Esophagus (tissue), 2 donors: ENCODE results near the gene ATP4A. TPM values are rescaled to one million over a fixed set of nuclear protein-coding genes. Genes with fewer than 3 reads are reported as not detected.
A peak's percentile ranks its signal among the peaks of the same experiment; 100 is the strongest.

ENCODE experiments used
- H3K27ac ChIP-seq, 2 donors: one replicate each; pipeline ENCODE4 v1.5.1; 2013; ENCODE audit warnings: low read depth in 2 of 2, mild to moderate bottlenecking in 2 of 2, inconsistent platforms in 1 of 2, low read length in 1 of 2, moderate library complexity in 1 of 2
- H3K27me3 ChIP-seq, 2 donors: one replicate each; pipeline ENCODE4 v1.6.1; 2013; ENCODE audit warnings: low read length in 2 of 2, control low read depth in 1 of 2, mild to moderate bottlenecking in 1 of 2; ENCODE audit not compliant: insufficient read depth in 2 of 2, control insufficient read depth in 1 of 2
- H3K36me3 ChIP-seq, 2 donors: one replicate each; pipeline ENCODE4 v1.6.1; 2013; ENCODE audit warnings: low read length in 1 of 2; ENCODE audit not compliant: control insufficient read depth in 2 of 2, insufficient read depth in 2 of 2
- H3K4me1 ChIP-seq, 2 donors: one replicate each; pipeline ENCODE4 v1.6.1; 2013; ENCODE audit warnings: low read length in 1 of 2; ENCODE audit not compliant: control insufficient read depth in 2 of 2, insufficient read depth in 2 of 2
- H3K4me3 ChIP-seq, 2 donors: one replicate each; pipeline ENCODE4 v1.5.1; 2013; ENCODE audit warnings: low read length in 2 of 2, mild to moderate bottlenecking in 2 of 2, low read depth in 1 of 2, moderate library complexity in 1 of 2
- H3K9me3 ChIP-seq, 2 donors: one replicate each; pipeline ENCODE4 v1.6.1; 2013; ENCODE audit warnings: mild to moderate bottlenecking in 2 of 2, low read depth in 1 of 2, low read length in 1 of 2, moderate library complexity in 1 of 2; ENCODE audit not compliant: control insufficient read depth in 2 of 2, insufficient read depth in 1 of 2
- WGBS, 2 donors: extraction: QIAGEN DNeasy Blood & Tissue Kit; methylation state at CpG; one replicate each; pipeline ENCODE4 v1.1.7; 2013; 5-methylcytosine and 5-hydroxymethylcytosine counted together
- polyA plus RNA-seq, 2 donors: library from polyadenylated mRNA; stranded (reverse); fragments of 200-250 nt; gene quantifications; one replicate each; pipeline ENCODE4 v1.2.3, GENCODE V29; 2013
- donor health status: healthy with polysubstance abuse.
- donor health status: Bipolar disorder and iron deficiency.

Gene ATP4A
- polyA plus RNA-seq, 2 donors = 0.02 to 0.12 TPM

DNA sequence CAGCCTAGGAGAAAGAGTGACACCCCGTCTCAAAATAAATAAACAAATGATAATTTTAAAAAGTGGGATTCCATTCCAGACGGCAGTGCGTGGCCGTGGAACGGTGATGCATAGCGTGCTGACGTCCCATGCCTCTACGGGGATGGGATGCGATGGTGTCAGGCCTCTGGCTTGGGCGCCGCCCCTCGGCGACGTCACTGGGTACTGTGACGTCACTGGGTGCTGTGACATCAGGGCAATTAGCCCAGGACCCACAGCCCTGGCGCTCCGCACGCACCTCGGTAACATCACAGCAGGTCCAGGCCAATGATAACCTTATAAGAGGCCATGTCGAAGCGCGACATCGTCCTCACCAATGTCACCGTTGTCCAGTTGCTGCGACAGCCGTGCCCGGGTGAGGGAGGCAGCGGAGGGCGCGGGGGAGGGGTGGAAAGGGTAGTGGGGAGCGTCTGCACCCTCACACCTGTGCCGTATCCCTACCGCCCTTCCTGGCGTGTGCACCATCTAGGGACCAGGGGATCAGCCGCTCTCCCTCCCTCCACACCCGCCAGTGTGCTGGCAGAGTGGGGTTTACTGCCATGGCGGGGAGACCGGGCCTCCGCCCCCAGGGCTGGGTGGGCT, 30.1 kb downstream of the ATP4A start, which contains the start of gene GAPDHS:
TSS of gene GAPDHS (plus strand) at position 256 of the 621 bp plus-strand sequence. CDS start at position 328, 72 bp downstream.
- Histone ChIP-seq H3K27me3 (peaks cover 0 to 3% of the 10 kb centered on the region in 2 donors), H3K4me3 (no peak within 1 kb of the TSS), H3K9me3 (peaks cover 0 to 4% of the 10 kb centered on the region in 2 donors), H3K27ac (no peak within 1 kb of the TSS), H3K4me1 (peaks cover 3 to 20% of the 10 kb centered on the region in 2 donors), H3K36me3 (no peaks in the 10 kb centered on the region)
- WGBS, 2 donors = 31 to 33% methylated on average over 38 to 39 of the region's 39 CpGs

DNA sequence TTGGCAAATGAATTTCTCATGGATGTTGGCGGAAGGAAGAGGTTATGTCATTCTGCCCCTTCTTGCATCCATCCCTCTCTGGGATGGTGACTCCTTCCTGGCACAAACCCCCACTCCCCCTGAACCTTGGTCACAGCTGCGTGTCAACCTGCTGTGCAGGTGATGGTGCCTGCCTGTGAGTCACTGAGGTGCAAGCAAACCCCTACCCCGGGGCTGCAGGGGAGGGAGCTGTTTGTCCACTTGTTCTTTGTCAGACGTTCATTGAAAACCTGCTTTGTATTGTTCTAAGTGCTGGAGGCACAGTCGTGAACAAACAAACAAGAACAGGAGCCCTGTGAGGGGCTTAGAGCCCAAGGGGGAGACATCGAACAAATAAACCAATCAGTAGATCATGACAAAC, 32.2 kb downstream of the ATP4A start:
- no peak overlapping the region for H3K4me3 ChIP-seq
- WGBS, 2 donors = 36 to 47% methylated on average over 6 of the region's 6 CpGs
- H3K27me3 ChIP-seq = peaks cover 0 to 3% of the 10 kb centered on the region in 2 donors

DNA sequence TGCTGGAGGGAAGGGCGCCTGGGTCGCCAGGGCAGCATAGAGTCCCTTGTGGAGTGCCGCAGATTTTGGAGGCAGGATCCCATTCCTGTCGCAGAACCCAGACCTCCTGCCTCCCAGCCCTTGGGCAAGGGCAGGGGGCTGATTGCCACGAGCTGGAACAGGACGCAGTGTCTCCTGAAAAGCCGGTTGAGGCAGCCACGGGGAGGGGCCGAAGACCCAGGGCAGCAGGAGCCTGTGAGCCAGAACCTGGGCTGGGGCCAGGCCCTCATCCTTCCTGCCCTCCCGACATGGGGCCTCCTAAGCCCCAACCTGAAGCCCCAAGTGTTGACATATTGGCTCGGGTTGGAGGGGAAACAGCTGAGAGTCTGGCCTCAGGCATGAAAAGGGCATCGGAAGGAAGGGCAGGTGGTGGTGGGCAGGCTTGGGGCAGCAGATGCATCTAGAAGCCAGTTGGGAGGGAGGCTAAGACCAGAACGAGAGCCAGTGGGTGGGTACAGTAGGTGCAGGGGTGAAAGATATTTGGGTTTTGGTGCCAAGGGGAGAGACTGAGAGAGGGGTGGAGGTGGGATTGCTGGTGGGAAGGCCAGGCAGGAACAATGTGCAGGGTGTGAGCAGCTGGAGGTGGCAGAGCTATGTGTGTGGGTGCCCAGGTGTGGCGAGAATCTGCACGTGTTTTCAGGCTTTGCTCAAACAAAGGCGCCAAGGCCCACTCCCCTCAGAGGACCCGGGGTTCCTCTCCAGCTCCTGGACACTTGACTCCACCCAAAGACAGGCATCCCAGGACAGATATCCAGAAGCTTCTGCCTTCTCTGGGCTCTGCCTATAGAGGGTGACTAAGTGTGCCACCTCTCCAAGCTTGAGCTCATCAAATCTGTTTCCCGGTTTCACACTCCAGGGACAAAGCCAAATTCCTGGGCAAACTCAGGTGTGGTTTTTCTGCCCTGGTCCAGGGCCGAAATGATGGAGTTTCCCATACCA, 33.9 kb downstream of the ATP4A start:
- H3K27ac ChIP-seq = peak overlapping the region; percentile 71 to 91
- H3K4me3 ChIP-seq = no peak overlapping the region
- peaks cover 0 to 4% of the 10 kb centered on the region in 2 donors for H3K9me3 ChIP-seq
- H3K4me1 ChIP-seq = peaks cover 3 to 25% of the 10 kb centered on the region in 2 donors
- H3K27me3 ChIP-seq = peaks cover 0 to 3% of the 10 kb centered on the region in 2 donors
- 36 to 42% methylated on average over 19 of the region's 19 CpGs for WGBS, 2 donors
- peaks cover 0 to 4% of the 10 kb centered on the region in 2 donors for H3K36me3 ChIP-seq

More for the DNA sequence above, 32.2 kb downstream of the ATP4A start:
- Histone ChIP-seq H3K27ac (peak overlapping the region in 1 of 2 donors; percentile 63), H3K36me3 (no peaks in the 10 kb centered on the region), H3K9me3 (peaks cover 0 to 4% of the 10 kb centered on the region in 2 donors), H3K4me1 (peaks cover 3 to 25% of the 10 kb centered on the region in 2 donors)

DNA sequence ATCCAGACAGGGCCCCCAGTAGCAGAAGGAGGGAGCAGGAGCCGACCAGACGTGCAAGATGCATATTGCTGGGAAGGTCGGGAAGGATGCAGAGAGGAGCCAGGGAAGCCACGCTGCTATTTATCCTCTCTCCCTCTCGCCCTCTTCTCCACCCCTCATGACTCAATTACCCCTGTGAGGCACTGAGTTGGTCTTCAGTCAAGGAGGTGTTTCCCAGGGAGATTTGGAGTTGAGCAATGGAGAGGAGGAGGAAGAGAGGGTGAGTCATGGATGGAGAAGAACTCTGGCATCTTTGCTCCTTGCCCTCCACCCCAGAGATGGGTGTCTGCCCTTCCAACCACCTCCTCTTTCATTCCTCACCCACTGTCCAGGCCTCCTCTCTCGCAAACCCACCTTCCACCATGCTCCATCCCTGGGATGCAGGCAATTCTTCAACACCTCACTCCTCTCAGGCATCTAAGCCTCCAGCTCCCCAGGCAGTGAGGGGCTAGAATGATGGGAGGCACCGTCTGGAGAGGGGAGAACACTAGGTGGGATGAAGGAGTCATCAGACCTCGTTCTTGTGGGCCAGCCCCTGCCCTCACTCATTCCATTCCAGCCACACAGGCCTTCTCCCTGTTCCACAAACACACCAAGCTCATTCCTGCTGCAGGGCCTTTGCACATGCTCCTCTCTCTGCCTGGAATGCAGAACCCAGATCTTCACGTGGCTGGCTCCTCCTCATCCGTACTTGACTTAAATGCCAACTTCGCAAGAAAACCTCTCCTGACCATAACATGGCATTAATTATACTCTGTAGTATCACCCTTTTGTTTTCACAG, 35.0 kb downstream of the ATP4A start, which contains the start of gene SBSN:
TSS of gene SBSN (minus strand) at position 94 of the 821 bp plus-strand sequence. CDS start at position 64, 30 bp downstream.
- H3K9me3 ChIP-seq = peaks cover 0 to 3% of the 10 kb centered on the region in 2 donors
- H3K27me3 ChIP-seq = peaks cover 0 to 3% of the 10 kb centered on the region in 2 donors
- peaks cover 0 to 4% of the 10 kb centered on the region in 2 donors for H3K36me3 ChIP-seq
- peaks cover under 1 to 21% of the 10 kb centered on the region in 2 donors for H3K4me1 ChIP-seq
- peak within 1 kb of the TSS; percentile 10 to 91 for H3K27ac ChIP-seq
- peak within 1 kb of the TSS in 1 of 2 donors; percentile 31 for H3K4me3 ChIP-seq
- WGBS, 2 donors = 64 to 70% methylated on average over 11 of the region's 11 CpGs

DNA sequence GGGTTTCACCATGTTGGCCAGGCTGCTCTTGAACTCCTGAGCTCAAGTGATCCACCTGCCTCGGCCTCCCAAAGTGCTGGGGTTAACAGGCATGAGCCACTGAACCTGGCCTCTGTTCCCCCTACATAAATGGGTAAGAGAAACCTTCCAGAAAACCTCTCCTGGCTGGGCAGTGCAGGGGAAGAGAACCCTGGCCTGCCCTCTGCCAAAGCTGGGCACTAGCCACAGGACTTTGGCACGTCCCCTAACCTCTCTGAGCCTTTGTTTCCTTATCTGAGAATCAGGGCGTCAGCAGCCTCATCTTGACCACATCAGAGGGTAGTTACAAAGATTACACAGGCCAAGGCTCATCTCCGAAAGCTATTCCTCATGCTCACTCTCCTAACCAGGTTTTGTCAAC, 37.6 kb downstream of the ATP4A start:
- H3K27ac ChIP-seq = no peak overlapping the region
- no peaks in the 10 kb centered on the region for H3K27me3 ChIP-seq
- peak overlapping the region in 1 of 2 donors; percentile 31 for H3K4me3 ChIP-seq

DNA sequence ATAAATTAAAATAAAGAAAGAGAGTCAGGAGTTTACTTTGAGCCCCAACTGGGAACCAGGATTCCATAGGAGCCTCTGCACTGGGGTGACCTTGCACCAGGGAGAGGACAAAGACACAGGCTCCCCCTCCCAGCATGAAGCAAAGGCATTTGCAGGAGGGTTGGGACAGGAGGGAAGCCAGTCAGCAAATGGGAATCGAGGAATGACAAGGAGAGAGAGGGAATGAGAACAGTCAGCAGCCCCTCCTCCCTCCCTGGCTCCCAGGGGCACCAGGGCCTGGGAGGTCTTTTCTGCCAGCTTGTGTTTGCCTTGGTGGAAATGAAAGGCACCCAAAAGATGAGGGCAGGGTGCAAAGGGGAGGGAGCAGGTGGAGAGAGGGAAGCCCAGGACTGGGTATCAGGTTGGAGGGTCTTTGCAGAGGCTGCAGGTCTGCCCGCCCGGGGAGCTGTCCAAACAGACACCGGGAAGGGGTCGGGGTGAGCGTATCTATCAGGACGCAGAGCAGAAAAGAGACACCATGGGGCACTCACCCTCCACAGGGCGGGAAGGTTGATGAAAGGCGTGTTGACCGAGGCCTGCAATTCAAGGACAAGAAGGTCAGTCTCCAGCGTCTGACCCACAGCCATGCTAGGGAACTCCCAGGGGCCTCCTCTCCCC, 39.1 kb downstream of the ATP4A start:
- H3K9me3 ChIP-seq = no peaks in the 10 kb centered on the region
- no peaks in the 10 kb centered on the region for H3K27me3 ChIP-seq
- H3K4me1 ChIP-seq = peaks cover 0 to 15% of the 10 kb centered on the region in 2 donors
- H3K4me3 ChIP-seq = no peak overlapping the region
- 33 to 37% methylated on average over 11 of the region's 11 CpGs for WGBS, 2 donors
- peaks cover 0 to 4% of the 10 kb centered on the region in 2 donors for H3K36me3 ChIP-seq
- no peak overlapping the region for H3K27ac ChIP-seq

More for the DNA sequence above, 37.6 kb downstream of the ATP4A start:
- 72 to 76% methylated on average over 4 of the region's 4 CpGs for WGBS, 2 donors
- H3K4me1 ChIP-seq = peaks cover 0 to 17% of the 10 kb centered on the region in 2 donors
- no peaks in the 10 kb centered on the region for H3K9me3 ChIP-seq
- peaks cover 0 to 4% of the 10 kb centered on the region in 2 donors for H3K36me3 ChIP-seq

DNA sequence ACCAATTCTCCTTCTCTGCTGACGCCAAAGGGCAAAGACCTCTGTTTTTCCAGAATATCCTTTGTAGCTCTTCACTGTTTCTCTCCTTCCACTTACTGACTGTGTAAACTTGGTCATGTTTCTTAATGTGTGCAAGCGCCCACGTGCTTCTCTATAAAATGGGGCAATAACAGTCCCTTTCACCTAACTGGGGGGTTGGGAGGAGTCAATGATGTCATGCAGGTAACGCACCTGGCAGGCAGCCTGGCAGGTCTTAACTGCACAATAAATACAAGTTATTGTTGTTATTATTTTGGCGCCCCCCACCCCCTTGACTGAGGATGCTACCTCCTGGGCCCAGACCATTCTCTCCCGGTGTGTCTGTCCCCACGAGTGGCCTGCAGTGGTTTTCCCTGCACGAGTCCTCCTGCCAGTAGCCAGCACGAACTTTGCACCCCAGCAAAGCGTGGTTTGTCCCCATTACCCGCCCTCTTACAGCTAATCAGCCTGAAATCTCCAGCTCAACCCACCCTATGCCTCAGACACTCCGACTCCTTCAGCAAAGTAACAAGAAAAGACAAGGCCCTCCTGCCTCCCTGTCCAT, 40.6 kb downstream of the ATP4A start:
- Histone ChIP-seq H3K9me3 (no peaks in the 10 kb centered on the region), H3K27ac (no peak overlapping the region), H3K36me3 (peaks cover 0 to 4% of the 10 kb centered on the region in 2 donors), H3K27me3 (no peaks in the 10 kb centered on the region), H3K4me1 (peaks cover 0 to 4% of the 10 kb centered on the region in 2 donors), H3K4me3 (no peak overlapping the region)
- WGBS, 2 donors = 66 to 74% methylated on average over 12 of the region's 12 CpGs

DNA sequence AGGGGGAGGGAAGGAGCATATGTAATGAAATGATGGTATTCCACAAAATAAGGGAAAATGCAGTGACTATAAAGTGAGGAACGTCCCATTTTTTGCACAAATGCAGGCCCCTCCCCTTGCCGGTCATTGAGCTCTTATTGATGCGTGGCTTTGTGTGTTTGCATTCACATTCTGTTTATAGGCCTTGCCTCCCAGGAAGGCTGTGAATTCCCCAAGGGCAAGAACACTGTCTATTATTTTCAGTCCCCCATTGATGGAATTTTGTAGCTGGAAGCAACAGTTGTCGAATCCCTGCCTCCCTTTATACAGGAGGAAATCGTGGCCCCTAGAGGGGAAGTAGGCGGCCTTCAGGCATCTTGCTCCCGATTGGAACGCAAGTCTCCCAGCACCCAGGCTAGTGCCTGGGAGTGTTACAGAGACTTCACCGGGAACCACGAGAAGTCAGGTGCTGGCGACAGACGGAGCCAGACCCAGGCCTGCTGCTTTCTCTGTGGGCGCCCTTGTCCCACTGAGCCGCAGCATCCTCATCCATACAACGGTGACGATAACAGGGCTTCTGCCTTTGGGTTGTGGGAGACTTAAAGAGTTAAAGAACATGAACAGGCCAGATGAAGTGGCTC, 42.2 kb downstream of the ATP4A start:
- WGBS, 2 donors = 64 to 69% methylated on average over 16 of the region's 16 CpGs
- H3K4me3 ChIP-seq = no peak overlapping the region
- H3K27ac ChIP-seq = no peak overlapping the region
- no peaks in the 10 kb centered on the region for H3K27me3 ChIP-seq
- peaks cover 0 to 2% of the 10 kb centered on the region in 2 donors for H3K4me1 ChIP-seq
- H3K9me3 ChIP-seq = no peaks in the 10 kb centered on the region
- H3K36me3 ChIP-seq = peaks cover 0 to 4% of the 10 kb centered on the region in 2 donors
